Measurements from ENCODE around the gene CCDC15.

GRCh38 chr11:124938206-124938765, 15.7 kb upstream of the CCDC15 start:
- TF ChIP-seq POLR2A (IDR thresholded peaks at IDR 0.05) (no peak), CTCF (IDR thresholded peaks at IDR 0.05) (no peak)

Data from vagina (tissue), 2 donors.